HEK293 (cell line): Measurements from ENCODE around the gene TSPAN9.

Source experiments
- CTCF ChIP-seq: fragments of 450-650 bp; formaldehyde crosslinking; IDR thresholded peaks from 2 replicates; pipeline ENCODE4 v1.5.1; 2016; ENCODE audit warnings: missing biosample characterization, missing genetic modification characterization
- FEZF1 ChIP-seq: fragments of 450-650 bp; formaldehyde crosslinking; IDR thresholded peaks from 2 replicates; pipeline ENCODE4 v1.5.1; 2016; ENCODE audit warnings: missing biosample characterization, missing genetic modification characterization
- MEIS1 ChIP-seq: sonication (generic); formaldehyde crosslinking; IDR thresholded peaks from 2 replicates; pipeline ENCODE4 v1.8.1; 2022; ENCODE audit warnings: missing genetic modification reagents, mild to moderate bottlenecking, borderline replicate concordance
- SETDB1 ChIP-seq: IDR thresholded peaks from one replicate; pipeline ENCODE4 v1.6.1; 2017; ENCODE audit warnings: mild to moderate bottlenecking, low read length, moderate library complexity, mixed read lengths; ENCODE audit not compliant: insufficient read length
- TCF7L2 ChIP-seq: IDR thresholded peaks from 2 replicates; pipeline ENCODE4 v1.6.1; 2011; ENCODE audit warnings: low read depth, mild to moderate bottlenecking, inconsistent platforms, low read length, moderate library complexity, borderline replicate concordance
- ZBTB10 ChIP-seq: fragments of 450-650 bp; formaldehyde crosslinking; IDR thresholded peaks from 2 replicates; pipeline ENCODE4 v1.5.1; 2016; ENCODE audit warnings: missing biosample characterization, missing genetic modification characterization
- ZNF175 ChIP-seq: fragments of 450-650 bp; formaldehyde crosslinking; IDR thresholded peaks from 2 replicates; pipeline ENCODE4 v1.5.1; 2016; ENCODE audit warnings: missing biosample characterization, missing genetic modification characterization
- ZNF561 ChIP-seq: fragments of 450-650 bp; IDR thresholded peaks from 2 replicates; pipeline ENCODE4 v1.5.1; 2018; ENCODE audit warnings: missing biosample characterization, missing genetic modification characterization, borderline replicate concordance
- ZNF776 ChIP-seq: fragments of 450-650 bp; formaldehyde crosslinking; IDR thresholded peaks from 2 replicates; pipeline ENCODE4 v1.5.0; 2017; ENCODE audit warnings: missing biosample characterization, missing genetic modification characterization, borderline replicate concordance
- ZNF792 ChIP-seq: fragments of 450-650 bp; formaldehyde crosslinking; IDR thresholded peaks from 2 replicates; pipeline ENCODE4 v1.5.1; 2016; ENCODE audit warnings: missing biosample characterization, missing genetic modification characterization
- ZSCAN16 ChIP-seq: fragments of 450-650 bp; formaldehyde crosslinking; IDR thresholded peaks from 2 replicates; pipeline ENCODE4 v1.5.1; 2016; ENCODE audit warnings: missing biosample characterization, missing genetic modification characterization
- ZSCAN18 ChIP-seq: fragments of 450-650 bp; formaldehyde crosslinking; IDR thresholded peaks from 2 replicates; pipeline ENCODE4 v1.5.1; 2016; ENCODE audit warnings: missing biosample characterization, missing genetic modification characterization
- ZXDB ChIP-seq: fragments of 450-650 bp; formaldehyde crosslinking; IDR thresholded peaks from 2 replicates; pipeline ENCODE4 v1.5.1; 2016; ENCODE audit warnings: missing biosample characterization, missing genetic modification characterization

- TF ChIP-seq CTCF (tag by site-specific recombination) (no peak), ZSCAN16 (tag by site-specific recombination) (no peak), ZSCAN18 (no peak), TCF7L2 (no peak), ZBTB10 (no peak), ZNF776 (tag by site-specific recombination) (no peak), MEIS1 (no peak), SETDB1 (no peak), ZNF561 (tag by site-specific recombination) (no peak), ZNF792 (no peak), ZNF175 (tag by site-specific recombination) (no peak), ZXDB (tag by site-specific recombination) (no peak), FEZF1 (tag by site-specific recombination) (no peak)
These were observed 93.4 kb downstream of the TSPAN9 start for GRCh38 chr12:3170423-3171194.
